CD4-positive, alpha-beta T cell treated with Interleukin-4 for 1 hour (primary cell): ENCODE measurements around the gene ADSS2.

Source experiments
- DNase-seq, 2 donors: peaks; one replicate each; pipeline ENCODE4 v3.0.0-alpha.2; 2020 to 2022

The ADSS2 gene

DNA sequence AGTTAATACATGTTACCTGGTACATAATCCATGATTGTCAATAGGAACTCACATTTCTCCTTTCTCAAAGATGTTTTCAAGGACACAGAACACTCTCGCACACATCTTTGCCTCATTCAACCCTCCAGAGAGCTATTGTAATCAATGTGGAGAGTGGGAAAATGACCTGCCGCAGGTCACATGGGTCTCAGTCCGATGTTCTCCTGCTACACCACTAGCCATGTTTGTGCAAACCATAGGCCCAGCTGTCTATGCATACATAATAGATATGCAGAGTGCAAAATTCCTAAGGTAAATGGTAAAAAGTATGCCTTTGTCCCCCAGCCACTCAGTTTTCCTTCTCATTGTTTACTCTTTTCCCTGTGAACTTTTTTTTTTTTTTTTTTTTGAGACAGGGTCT, 89.2 kb downstream of the ADSS2 start:
- DNase-seq, result no peak

DNA sequence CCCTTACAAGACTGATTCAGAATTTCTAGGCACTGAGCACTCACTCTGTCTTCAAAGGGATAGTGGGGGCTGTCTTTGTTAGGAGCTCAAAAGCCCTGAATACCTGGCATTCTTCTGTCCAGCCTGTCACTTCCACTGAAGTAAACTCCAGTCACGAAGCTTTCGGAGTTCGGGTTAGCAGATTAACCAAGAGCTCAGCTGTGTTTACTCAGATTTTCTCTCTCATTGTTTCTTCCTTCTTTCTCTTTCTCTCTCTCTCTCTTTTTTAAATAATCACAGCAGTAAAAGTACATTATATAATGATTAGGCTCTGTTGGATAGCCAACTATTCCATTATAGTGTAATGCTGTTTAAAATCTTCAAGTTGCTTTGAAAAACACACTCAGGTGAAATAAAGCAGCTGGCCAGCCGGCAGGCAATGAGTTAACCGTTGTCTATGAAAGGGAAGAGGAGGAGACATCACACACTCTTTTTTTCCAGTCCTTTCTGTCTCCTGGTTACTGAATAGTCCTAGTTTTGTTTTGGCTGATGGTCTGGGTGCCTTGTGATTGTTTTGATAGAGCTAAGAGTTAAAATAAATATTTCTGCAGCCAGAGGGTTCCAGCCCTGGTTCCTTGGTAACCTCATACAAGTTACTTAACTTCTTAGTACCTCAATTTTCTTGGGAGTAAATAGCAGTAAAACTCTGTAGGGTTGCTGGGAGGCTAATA, 89.8 kb downstream of the ADSS2 start:
- no peak for DNase-seq
